ENCODE measurements around the gene S100PBP. TPM values are rescaled to one million over a fixed set of nuclear protein-coding genes. Genes with fewer than 3 reads are reported as not detected.

S100PBP gene
- total and polyA plus RNA-seq, 2 of the 13 experiments (the other 11 are each of a cell fraction or from before 2014, with no cell fraction given): 20.4 to 26.1 TPM

DNA sequence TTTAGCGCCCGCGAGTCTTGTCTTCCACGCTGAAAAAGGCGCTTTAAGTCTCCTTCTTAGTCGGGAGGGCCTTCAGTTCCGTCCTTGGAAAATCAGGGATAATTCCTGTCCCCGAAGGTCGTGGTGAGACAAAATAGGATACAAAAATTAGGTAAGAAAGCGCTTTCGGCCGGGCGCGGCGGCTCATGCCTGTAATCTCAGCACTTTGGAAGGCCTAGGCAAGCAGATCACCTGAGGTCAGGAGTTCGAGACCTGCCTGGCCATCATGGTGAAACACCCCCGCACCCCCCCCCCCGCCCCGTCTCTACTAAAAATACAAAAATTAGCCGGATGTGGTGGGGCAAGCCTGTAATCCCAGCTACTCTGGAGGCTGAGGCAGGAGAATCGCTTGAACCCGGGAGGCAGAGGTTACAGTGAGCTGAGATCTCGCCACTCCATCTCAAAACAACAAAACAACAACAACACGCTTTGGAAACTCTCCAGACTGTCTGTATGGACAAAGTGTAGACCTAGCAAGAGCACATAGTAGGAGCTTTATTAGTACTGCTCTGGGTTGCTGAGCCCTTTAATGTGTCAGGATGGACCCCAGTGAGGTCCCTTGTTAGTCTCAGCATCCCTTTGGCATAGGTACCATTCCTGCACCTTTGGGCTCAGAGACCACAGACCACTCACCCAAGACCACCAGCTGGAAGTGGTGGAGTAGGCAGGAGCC, 84.5 kb downstream of the S100PBP start:
- Histone ChIP-seq H3K9ac (ENCODE audit: insufficient read depth, low read depth, low read length) (no peak overlapping the region), H3K4me1 (ENCODE audit: insufficient read depth, low read length) (0 out of 2 replicates have a peak, but pooled peaks cover 7% of the 10 kb centered on the region), H4K20me1 (ENCODE audit: insufficient read depth, low read length) (no peaks in the 10 kb centered on the region), H3K27ac (ENCODE audit: extremely low read length, insufficient read depth, low read length) (no peak overlapping the region), H3K4me3 (replicated peaks in 1 of 3; ENCODE audit: insufficient read depth in 1 of 3, low read depth in 2 of 3, low read length in 3 of 3) (peak overlapping the region; percentile 19 to 72 (median 38); a peak in 4 of 6 replicates), H3K27me3 (ENCODE audit: control insufficient read depth in 1 of 2, insufficient read depth in 2 of 2, low read length in 2 of 2) (peaks cover 7 to 37% of the 10 kb centered on the region in 2 experiments), H2AFZ (ENCODE audit: low read length) (no peak overlapping the region), H3K9me3 (ENCODE audit: low read length) (no peaks in the 10 kb centered on the region), H3K4me2 (ENCODE audit: low read depth, low read length) (peak overlapping the region; percentile 78), H3K79me2 (ENCODE audit: insufficient read depth, low read length) (no peaks in the 10 kb centered on the region), H3K36me3 (replicated peaks in 1 of 2; ENCODE audit: control insufficient read depth in 1 of 2, insufficient read depth in 2 of 2, low read length in 2 of 2) (no peaks in the 10 kb centered on the region)
- ChIA-PET POLR2A (no interaction called here), CTCF (ENCODE audit: low intra/inter-chr PET ratio, low total read pairs) (no interaction called here)
- 28% methylated on average over 21 of the region's 24 CpGs for WGBS (ENCODE audit: low lambda C conversion rate)
- intact Hi-C loops (cut with micrococcal nuclease; ENCODE audit: unreplicated experiment): no loop called here
- no peak for ATAC-seq
- DNase-seq (ENCODE audit: low spot score): no peak
- in situ Hi-C loops (cut with HindIII; ENCODE audit: extremely low pct_ligation_motif_present, low pct_unique_long_range_greater_than_20kb): no loop called here
- TF ChIP-seq MED8 (CRISPR knock-in tag; IDR thresholded peaks at IDR 0.05; ENCODE audit: insufficient replicate concordance): no peak
- TF ChIP-seq NFIC (IDR thresholded peaks at IDR 0.05; ENCODE audit: low read length): no peak
- TF ChIP-seq EZH2 (conservative IDR thresholded peaks at IDR 0.05; ENCODE audit: low read depth, low read length): 0 out of 2 replicates have a peak, but pooled peaks have one; percentile 6
- TF ChIP-seq, protein P1, sequence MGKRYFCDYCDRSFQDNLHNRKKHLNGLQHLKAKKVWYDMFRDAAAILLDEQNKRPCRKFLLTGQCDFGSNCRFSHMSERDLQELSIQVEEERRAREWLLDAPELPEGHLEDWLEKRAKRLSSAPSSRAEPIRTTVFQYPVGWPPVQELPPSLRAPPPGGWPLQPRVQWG (CRISPR knock-in tag; IDR thresholded peaks at IDR 0.05; ENCODE audit: borderline replicate concordance, low read depth): no peak
- TF ChIP-seq ZKSCAN1 (IDR thresholded peaks at IDR 0.05; ENCODE audit: low read length): peak; percentile 84
- FAIRE-seq: no peak
- no TSS peak for BruUV-seq (replicated peaks)

DNA sequence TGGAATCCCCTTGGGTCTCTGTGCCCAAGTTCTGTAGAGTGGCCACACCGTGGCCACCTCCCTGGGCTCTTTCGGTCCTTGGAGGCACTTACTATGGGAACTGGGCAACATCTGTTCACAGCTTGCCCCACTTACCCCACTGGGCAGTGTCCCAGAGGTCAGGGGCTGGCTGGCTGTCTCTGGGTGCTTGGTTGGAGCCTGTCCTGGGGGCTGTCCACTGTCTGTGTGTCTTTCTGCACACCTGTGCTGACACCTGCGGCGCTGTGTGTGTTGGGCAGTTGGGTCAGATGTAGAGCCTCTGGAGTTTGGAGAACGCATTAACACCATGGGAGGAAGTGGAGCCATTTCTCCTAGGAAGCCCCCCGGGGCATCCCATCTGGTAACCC, 85.1 kb downstream of the S100PBP start:
- no peak overlapping the region for H2AFZ ChIP-seq (ENCODE audit: low read length)
- H3K36me3 ChIP-seq (replicated peaks in 1 of 2; ENCODE audit: control insufficient read depth in 1 of 2, insufficient read depth in 2 of 2, low read length in 2 of 2): no peaks in the 10 kb centered on the region
- ChIA-PET POLR2A (no interaction called here), CTCF (ENCODE audit: low intra/inter-chr PET ratio, low total read pairs) (no interaction called here)
- TF ChIP-seq ZNF562 (CRISPR knock-in tag; IDR thresholded peaks at IDR 0.05; ENCODE audit: borderline replicate concordance) (no peak), KLF12 (CRISPR knock-in tag; IDR thresholded peaks at IDR 0.05; ENCODE audit: borderline replicate concordance) (no peak), ZNF768 (CRISPR knock-in tag; IDR thresholded peaks at IDR 0.05) (0 out of 2 replicates have a peak, but pooled peaks have one; percentile 14), DMAP1 (CRISPR knock-in tag; IDR thresholded peaks at IDR 0.05) (no peak)
- TF ChIP-seq, protein P2, sequence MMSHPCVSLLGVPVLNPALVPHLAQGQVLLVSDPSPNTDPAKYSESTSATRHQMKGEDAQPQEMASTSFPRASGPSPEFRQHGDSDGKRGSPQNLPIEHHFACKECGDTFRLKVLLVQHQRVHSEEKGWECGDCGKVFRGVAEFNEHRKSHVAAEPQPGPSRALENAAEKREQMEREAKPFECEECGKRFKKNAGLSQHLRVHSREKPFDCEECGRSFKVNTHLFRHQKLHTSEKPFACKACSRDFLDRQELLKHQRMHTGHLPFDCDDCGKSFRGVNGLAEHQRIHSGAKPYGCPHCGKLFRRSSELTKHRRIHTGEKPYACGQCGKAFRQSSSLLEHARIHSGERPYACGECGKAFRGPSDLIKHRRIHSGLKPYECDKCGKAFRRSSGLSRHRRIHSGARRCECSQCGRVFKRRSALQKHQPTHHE (CRISPR knock-in tag; IDR thresholded peaks at IDR 0.05; ENCODE audit: borderline replicate concordance): no peak
- TF ChIP-seq, protein P3, sequence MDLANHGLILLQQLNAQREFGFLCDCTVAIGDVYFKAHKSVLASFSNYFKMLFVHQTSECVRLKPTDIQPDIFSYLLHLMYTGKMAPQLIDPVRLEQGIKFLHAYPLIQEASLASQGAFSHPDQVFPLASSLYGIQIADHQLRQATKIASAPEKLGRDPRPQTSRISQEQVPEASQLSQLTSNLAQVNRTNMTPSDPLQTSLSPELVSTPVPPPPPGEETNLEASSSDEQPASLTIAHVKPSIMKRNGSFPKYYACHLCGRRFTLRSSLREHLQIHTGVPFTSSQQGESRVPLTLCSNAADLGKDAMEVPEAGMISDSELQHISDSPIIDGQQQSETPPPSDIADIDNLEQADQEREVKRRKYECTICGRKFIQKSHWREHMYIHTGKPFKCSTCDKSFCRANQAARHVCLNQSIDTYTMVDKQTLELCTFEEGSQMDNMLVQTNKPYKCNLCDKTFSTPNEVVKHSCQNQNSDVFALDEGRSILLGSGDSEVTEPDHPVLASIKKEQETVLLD (CRISPR knock-in tag; IDR thresholded peaks at IDR 0.05; ENCODE audit: low read depth): no peak
- FAIRE-seq (no peak), DNase-seq (ENCODE audit: low spot score) (no peak), ATAC-seq (no peak)
- intact Hi-C loops (cut with micrococcal nuclease; ENCODE audit: unreplicated experiment) (no loop called here), in situ Hi-C loops (cut with HindIII; ENCODE audit: extremely low pct_ligation_motif_present, low pct_unique_long_range_greater_than_20kb) (no loop called here)
- BruUV-seq (replicated peaks): no TSS peak
- H3K27me3 ChIP-seq (ENCODE audit: control insufficient read depth in 1 of 2, insufficient read depth in 2 of 2, low read length in 2 of 2): peaks cover 7 to 33% of the 10 kb centered on the region in 2 experiments
- whole genome bisulfite sequencing (ENCODE audit: low lambda C conversion rate): 43% methylated on average over 4 of the region's 6 CpGs
- no peaks in the 10 kb centered on the region for H3K79me2 ChIP-seq (ENCODE audit: insufficient read depth, low read length)
- no peaks in the 10 kb centered on the region for H4K20me1 ChIP-seq (ENCODE audit: insufficient read depth, low read length)
- H3K9ac ChIP-seq (ENCODE audit: insufficient read depth, low read depth, low read length): no peak overlapping the region
- H3K4me2 ChIP-seq (ENCODE audit: low read depth, low read length): no peak overlapping the region
- H3K4me3 ChIP-seq (replicated peaks in 1 of 3; ENCODE audit: insufficient read depth in 1 of 3, low read depth in 2 of 3, low read length in 3 of 3): no peak overlapping the region
- H3K4me1 ChIP-seq (ENCODE audit: insufficient read depth, low read length): 0 out of 2 replicates have a peak, but pooled peaks cover 7% of the 10 kb centered on the region
- H3K27ac ChIP-seq (ENCODE audit: extremely low read length, insufficient read depth, low read length): no peak overlapping the region
- H3K9me3 ChIP-seq (ENCODE audit: low read length): no peaks in the 10 kb centered on the region
